Panc1 (cell line): ENCODE data around the gene C20orf204.

Experiments used
- CTCF ChIP-seq: fragments of 450-650 bp; IDR thresholded peaks from 2 replicates; pipeline ENCODE4 v1.5.1; 2017; ENCODE audit warnings: mild to moderate bottlenecking
- TCF7L2 ChIP-seq: IDR thresholded peaks from 2 replicates; pipeline ENCODE4 v1.6.1; 2011; ENCODE audit warnings: mild to moderate bottlenecking, low read depth, low read length, inconsistent platforms

GRCh38 chr20:64083804-64084684, 48.1 kb downstream of the C20orf204 start, which contains the start of gene LKAAEAR1:
- TF ChIP-seq CTCF, result no peak; the same call in 1 of the 2 replicates
- TF ChIP-seq TCF7L2, result no peak
